Dermis microvascular lymphatic vessel endothelial cell (primary cell): ENCODE data around the gene TRPV5. TPM values are rescaled to one million over a fixed set of nuclear protein-coding genes. Genes with fewer than 3 reads are reported as not detected.

Experiments
- DNase-seq, 2 donors: peaks; one replicate each; pipeline versions ENCODE4 v3.0.0 to v3.0.0-alpha.2; 2010; ENCODE audit warnings: low read depth in 2 of 2
- total RNA-seq: library from RNA; depleted of rRNA; stranded (reverse); fragments of >200 nt; gene quantifications from 2 replicates; pipeline ENCODE4 v1.2.1, GENCODE V29; 2014

The TRPV5 gene
- total RNA-seq, 1 donor from 2014 or later: not detected

GRCh38 chr7:142910031-142910433 lies 23.5 kb downstream of the TRPV5 start:
- no peak for DNase-seq

DNA sequence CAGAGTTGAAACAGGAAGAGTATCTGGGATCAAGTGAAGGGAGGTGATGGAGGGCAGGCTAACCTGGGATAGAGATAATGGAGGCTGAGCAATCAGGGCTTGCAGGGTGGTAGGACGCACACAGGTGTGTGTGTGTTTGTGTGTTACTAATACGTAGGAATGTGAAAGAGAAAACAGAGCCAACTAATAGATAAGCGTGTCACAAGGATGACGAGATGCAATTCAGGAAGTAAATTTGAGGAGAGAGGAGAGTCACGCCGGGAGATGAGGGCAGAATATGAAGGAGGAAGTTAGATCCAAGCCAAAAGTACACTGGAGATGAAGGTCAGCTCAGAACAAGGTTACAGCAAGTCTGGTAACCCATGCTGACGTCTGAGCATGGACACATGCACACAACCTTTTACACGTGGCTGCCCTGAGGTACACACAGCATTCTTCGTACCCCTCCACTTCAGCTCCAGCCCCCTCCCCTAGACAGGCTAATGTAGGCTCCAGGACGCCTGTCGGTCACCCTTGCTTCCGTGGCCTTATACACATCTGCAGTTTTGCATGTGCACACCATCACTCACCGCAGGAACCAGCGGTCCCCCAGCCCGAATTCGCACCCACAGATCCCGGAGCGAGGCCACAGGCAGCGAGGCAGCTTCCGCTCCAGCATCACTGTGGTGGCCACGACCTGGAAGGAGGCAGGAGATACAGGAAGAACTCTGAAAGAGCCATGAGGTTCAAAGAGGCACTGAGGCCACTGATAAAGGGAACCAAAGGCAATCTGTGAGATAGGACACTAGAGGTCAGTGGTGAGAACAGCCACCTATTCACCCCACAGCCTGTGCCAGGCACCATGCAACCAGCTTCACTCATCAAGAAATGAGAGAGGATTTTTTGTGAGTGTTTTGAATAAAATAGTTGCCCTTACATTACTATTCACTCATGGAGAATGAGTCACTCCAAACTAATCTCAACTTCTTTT lies 24.3 kb downstream of the TRPV5 start:
- no peak for DNase-seq

DNA sequence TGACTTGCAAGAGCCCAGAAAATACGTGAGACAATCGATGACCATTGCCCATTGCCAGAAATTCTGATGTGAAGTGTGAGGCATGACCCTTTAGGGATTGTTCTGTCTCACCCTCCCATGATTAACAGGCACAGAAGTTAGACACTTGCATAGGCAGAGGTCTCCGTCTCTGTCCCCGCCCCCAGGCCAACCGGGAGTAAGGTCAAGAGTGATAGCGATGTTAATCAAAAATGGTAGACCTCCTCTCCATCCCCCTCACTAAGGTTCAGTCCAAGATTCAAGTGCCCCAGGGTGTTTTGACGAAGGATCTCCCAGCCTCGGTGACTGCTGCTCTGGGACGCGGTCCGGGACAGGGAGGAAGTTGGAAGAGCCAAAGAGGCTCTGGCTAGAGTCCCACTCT lies 25.3 kb downstream of the TRPV5 start:
- no peak for DNase-seq

DNA sequence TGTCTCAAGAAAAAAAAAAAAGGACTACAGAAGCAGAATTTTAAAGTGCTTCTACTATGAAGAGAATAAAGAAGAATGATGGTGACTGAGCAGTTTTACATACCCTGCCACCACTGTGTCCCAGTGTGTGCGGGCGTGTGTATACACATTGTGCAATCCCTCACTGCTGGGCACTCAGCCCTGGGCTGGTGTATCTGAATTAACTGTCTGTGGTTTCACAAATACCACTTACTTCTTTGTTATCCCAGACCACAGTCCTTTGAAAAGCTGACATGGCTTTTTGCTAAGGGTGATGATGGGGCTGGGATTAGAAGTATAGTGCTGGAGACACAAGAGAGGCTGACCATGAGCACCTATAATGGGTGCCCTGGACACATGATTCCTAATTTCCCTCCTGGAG lies 26.9 kb downstream of the TRPV5 start:
- no peak for DNase-seq

- no peak for DNase-seq
These were observed 27.8 kb downstream of the TRPV5 start for GRCh38 chr7:142905759-142906158.

- DNase-seq: no peak
These were observed 29.4 kb downstream of the TRPV5 start for GRCh38 chr7:142904128-142904527.

DNA sequence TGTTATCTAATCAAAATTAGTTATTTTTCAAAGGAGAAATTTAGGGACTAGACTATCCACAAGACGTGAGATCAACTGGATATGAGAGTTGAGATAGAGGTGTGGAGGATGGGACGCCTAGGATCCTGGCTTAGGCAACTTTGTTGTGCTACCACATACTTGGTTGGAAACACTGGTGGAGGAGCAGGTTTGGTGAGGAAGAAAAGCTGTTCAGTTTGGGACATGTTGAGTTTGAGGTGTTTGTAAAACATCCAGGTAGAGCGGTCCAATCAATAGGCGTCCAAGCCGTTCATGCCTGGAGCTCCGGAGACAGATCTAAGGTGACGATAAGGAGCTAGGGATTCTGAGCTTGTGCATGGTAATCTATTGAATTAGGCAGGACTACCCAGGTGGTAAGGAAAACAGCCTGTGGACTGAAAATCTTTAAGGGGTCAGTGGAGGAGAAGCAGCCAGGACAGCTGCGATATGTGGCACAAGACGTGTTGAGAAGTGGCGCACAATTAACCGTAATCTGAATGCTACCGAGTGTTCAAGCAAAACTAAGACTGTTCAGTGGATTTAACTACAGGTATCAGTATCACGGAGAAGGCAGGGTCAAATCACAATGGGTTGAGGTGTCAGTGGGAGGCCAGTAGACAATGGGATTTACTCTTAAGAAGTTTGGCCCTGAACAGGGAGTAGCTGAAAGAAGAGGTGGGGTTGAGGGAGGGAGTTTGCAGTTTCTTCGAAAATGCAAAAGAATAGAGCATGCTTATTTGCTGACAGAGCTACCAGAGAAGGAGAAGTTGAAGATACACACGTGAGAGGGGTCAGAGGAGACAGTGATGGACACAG lies 31.9 kb downstream of the TRPV5 start:
- no peak for DNase-seq

- no peak for DNase-seq
These were observed 33.9 kb downstream of the TRPV5 start for GRCh38 chr7:142899661-142900060.

DNA sequence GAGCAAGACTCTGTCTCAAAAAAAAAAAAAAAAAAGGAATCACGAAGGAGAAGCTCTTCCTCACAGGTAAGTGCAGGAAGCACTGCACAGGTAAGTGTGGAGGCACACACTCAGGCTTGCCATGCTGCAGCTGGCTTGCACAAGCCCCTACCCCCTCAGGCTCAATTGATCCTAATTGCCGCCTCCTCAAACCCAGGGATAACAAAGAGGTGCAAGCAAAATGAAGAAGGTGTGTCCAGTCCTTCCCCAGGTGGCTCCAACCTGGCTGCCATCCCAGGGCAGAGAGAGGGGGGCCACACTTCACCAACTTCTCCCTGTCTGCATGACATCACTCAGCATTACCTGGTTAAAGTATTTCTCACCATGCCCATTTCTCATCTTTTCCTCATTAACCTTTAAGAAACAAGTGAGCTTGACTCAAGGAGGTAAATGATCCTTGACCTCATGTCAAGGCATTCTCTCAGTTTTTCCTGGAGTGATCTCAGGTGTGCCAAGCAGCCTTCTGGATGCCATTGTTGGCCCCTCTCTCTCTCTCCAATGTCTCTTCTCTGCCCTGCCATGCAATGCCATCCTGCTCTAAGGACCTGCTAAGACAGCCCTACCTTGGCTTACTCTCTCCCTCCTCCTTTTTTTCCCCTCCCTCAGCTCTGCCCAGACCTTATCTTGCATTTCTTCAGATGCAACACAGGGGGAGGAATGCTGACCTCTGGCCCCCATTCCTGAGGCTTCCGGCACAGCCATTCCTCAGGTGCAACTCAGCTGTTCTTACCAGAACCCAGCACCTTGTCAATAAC lies 35.0 kb downstream of the TRPV5 start:
- DNase-seq: no peak

DNA sequence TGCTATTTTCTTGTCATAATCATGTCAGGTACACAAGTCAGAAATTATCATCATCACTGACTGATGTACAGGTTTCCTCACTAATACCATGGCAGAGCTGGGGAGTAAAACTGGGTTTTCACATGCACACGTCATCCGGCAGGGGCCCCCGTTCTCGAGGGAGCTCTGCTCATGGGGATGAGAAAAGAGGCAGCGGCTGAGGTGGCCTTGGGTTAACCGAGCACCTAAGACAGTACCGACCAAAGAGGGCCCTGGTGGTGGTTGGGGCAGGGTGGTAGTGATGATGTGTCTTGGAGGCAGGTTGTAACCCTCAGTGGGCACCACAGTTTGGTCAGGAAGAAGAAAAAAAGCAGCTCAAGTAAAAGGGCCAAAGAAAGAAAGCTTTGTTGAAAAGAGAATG lies 35.9 kb downstream of the TRPV5 start:
- DNase-seq: no peak

- DNase-seq: no peak
These were observed 36.7 kb downstream of the TRPV5 start for GRCh38 chr7:142896741-142897379.

DNA sequence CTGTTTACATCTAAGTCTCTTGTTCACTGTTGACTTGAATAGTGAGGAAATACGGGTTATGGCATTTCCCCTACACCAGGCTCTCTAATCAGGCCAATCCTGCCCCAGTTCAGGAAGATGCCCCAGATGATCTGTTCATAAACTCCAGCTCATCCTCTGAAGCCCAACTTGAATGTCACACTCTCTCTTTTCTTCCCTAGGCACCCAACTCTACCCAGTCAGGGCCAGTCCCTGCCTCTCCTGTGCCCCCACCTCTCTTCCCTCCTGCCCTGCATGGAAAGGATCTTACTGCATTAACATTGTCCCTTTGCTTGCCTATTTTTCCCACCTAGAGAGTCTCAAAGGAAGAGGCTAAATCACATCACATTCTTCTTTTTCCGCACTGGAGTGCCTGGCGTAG lies 37.4 kb downstream of the TRPV5 start:
- DNase-seq: no peak

- DNase-seq: no peak
These were observed 38.5 kb downstream of the TRPV5 start for GRCh38 chr7:142894985-142895593.

DNA sequence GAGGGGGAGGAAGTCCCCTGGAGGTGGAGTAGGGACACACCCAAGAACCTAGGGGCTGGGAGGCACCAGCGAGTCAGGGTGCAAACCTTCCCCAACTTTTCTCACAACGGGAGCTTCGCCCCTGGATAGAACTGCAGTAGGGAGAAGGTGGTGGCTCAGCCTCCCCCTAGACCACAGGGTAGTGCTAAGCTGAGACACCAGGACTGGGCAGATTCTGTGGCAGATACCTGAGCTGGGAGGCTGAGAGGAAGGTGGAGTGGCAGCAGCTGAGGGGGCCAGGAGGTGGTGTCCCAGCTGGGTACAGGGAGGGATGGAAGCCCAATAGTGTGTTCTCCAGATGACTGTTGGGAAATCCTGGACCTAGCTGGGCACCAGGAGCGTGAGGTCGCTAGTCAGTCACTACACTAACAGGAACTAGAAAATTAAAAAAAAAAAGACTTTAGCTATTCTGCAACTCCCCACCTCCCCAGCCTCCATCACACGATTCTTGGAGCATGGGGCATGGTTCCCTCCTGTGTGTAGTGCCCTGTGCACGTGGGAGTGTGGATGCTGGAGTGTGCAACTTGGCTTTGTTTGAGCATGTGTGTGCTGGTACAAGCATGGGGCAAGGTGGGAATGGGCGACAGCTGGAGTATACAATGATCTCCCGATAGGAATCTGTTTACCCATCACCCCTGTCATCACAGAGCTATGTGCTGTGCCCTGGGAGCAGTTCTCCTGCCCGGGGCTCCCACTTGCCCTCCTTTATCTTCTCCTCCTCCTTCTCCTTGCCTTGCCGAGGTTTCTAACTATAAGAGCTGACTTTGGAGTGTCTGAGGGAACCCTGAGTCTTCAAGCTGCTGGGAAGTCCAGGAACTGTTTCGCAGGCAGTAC lies 39.2 kb downstream of the TRPV5 start:
- no peak for DNase-seq

- DNase-seq: no peak
These were observed 40.6 kb downstream of the TRPV5 start for GRCh38 chr7:142892951-142893350.

DNA sequence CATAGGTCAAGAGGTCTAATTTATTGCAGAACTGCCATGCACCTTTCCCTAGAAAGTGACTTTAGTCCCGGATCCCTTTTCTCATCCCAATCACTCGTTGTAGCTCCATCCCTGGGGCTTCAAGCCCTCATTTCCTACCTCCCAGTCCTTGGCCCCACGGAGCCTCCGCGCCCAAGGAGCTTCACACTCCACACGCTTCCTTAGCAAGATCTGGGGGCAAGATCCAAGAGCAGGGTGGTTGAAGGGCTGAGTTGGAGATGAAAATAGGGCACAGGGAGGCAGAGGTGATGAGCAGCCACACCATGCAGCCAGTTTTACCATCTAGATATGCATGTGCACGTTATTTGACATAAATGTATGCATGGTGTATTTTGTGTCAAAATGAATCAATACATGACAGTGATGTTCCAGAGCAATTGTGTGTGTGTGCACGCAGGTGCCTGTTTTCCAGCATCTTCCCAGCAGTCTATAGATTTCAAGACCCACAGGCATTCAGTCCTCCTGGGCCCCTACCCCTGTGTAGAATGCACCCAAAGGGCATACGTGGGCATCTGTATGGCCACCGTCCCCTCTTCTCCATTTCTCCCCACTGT lies 42.0 kb downstream of the TRPV5 start:
- DNase-seq: no peak

DNA sequence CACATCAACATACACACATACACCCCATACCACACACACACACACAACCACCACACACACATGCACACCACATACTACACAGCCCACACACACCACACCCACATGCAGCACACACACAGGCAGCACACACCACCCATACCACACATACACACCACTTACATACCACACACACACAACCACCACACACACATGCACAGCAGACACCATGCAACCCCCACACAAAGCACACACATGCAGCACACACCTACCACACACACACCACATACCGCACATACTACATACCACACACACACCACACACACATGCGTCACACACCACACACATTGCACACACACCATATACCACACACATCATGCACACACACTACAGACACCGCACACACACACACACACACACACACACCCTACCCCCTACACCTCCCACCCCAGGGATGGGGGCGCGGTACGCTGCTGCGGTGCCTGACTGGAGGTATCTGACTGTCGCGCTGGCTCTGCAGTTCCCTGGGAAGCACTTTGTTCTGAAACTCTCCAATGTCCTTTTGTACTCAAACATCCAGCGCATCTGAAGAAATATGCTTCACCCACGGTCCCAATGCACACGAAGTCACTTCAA lies 42.6 kb downstream of the TRPV5 start:
- no peak for DNase-seq

GRCh38 chr7:142889816-142890215 lies 43.7 kb downstream of the TRPV5 start:
- no peak for DNase-seq
